OCI-LY3 (cell line): ENCODE measurements around the gene VAV3.

Experiments
- H2AFZ ChIP-seq: fragments of 200-600, 300-600 bp; shearing (Covaris generic); 2 replicates; pipeline ENCODE4 v1.6.0; 2014; ENCODE audit warnings: antibody characterized with exemption, low read depth, low read length
- H3K27ac ChIP-seq: fragments of 200-600, 300-600 bp; sonication (generic); 2 replicates; pipeline ENCODE4 v1.5.1; 2014; ENCODE audit warnings: mild to moderate bottlenecking, low read length, moderate library complexity, mixed read lengths
- H3K27me3 ChIP-seq: fragments of 200-600, 300-600 bp; sonication (generic); 2 replicates; pipeline ENCODE4 v1.6.1; 2014; ENCODE audit warnings: low read depth, low read length, mixed read lengths
- H3K36me3 ChIP-seq: fragments of 200-600, 300-600 bp; sonication (generic); replicated peaks from 2 replicates; pipeline ENCODE3; 2014; ENCODE audit warnings: low read depth, low read length, mixed read lengths
- H3K4me1 ChIP-seq: fragments of 300-600, 200-600 bp; sonication (generic); 2 replicates; pipeline ENCODE4 v1.6.1; 2014; ENCODE audit warnings: low read length, mixed read lengths
- H3K4me2 ChIP-seq: fragments of 200-600, 300-600 bp; sonication (generic); 2 replicates; pipeline ENCODE4 v1.6.1; 2014; ENCODE audit warnings: low read length, mixed read lengths
- H3K4me3 ChIP-seq: fragments of 300-600, 200-600 bp; sonication (generic); 2 replicates; pipeline ENCODE4 v1.5.1; 2014; ENCODE audit warnings: antibody characterized with exemption, mild to moderate bottlenecking, low read length, moderate library complexity
- H3K79me2 ChIP-seq: fragments of 300-600, 200-600 bp; shearing (Covaris generic); 2 replicates; pipeline ENCODE4 v1.6.1; 2014; ENCODE audit warnings: mild to moderate bottlenecking, low read length, mixed read lengths
- H3K9ac ChIP-seq: fragments of 300-600, 200-600 bp; shearing (Covaris generic); 2 replicates; pipeline ENCODE4 v1.6.0; 2014; ENCODE audit warnings: mild to moderate bottlenecking, low read length, moderate library complexity
- H3K9me3 ChIP-seq: fragments of 200-600, 300-600 bp; shearing (Covaris generic); 2 replicates; pipeline ENCODE4 v1.6.1; 2014; ENCODE audit warnings: low read length, mixed read lengths; ENCODE audit not compliant: insufficient read depth
- H4K20me1 ChIP-seq: fragments of 200-600, 300-600 bp; sonication (generic); 2 replicates; pipeline ENCODE4 v1.6.1; 2016; ENCODE audit warnings: low read length, mixed read lengths; ENCODE audit not compliant: insufficient read depth
- CTCF ChIP-seq: fragments of 200-600, 300-600 bp; sonication (generic); IDR thresholded peaks from 2 replicates; pipeline ENCODE4 v1.5.1; 2014; ENCODE audit warnings: antibody characterized with exemption, low read length, low read depth
- EZH2phosphoT487 ChIP-seq: fragments of 200-600 bp; shearing (Covaris generic); IDR thresholded peaks from 2 replicates; pipeline ENCODE4 v1.6.1; 2018; ENCODE audit warnings: antibody characterized with exemption, mixed run types, low read depth

The VAV3 gene

GRCh38 chr1:107762751-107763390 is 202.1 kb downstream of the VAV3 start:
- Histone ChIP-seq H3K9ac (no peak overlapping the region), H3K4me3 (no peak overlapping the region), H3K4me2 (no peak overlapping the region), H3K79me2 (no peaks in the 10 kb centered on the region), H2AFZ (no peak overlapping the region), H4K20me1 (no peaks in the 10 kb centered on the region), H3K27ac (no peak overlapping the region), H3K36me3 (no peaks in the 10 kb centered on the region), H3K27me3 (no peaks in the 10 kb centered on the region), H3K9me3 (no peaks in the 10 kb centered on the region), H3K4me1 (no peaks in the 10 kb centered on the region)
- TF ChIP-seq CTCF: no peak
- no peak for TF ChIP-seq EZH2phosphoT487

GRCh38 chr1:107760065-107760464 is 204.9 kb downstream of the VAV3 start:
- Histone ChIP-seq H3K4me1 (no peaks in the 10 kb centered on the region), H3K9me3 (no peaks in the 10 kb centered on the region), H4K20me1 (no peaks in the 10 kb centered on the region), H3K9ac (no peak overlapping the region), H2AFZ (no peak overlapping the region), H3K4me2 (no peak overlapping the region), H3K27ac (no peak overlapping the region), H3K4me3 (no peak overlapping the region), H3K79me2 (no peaks in the 10 kb centered on the region), H3K36me3 (no peaks in the 10 kb centered on the region), H3K27me3 (no peaks in the 10 kb centered on the region)
- TF ChIP-seq EZH2phosphoT487 (no peak), CTCF (no peak)

- Histone ChIP-seq H3K4me1 (peaks cover 10% of the 10 kb centered on the region), H2AFZ (no peak overlapping the region), H3K9me3 (no peaks in the 10 kb centered on the region), H3K36me3 (no peaks in the 10 kb centered on the region), H3K4me2 (no peak overlapping the region), H3K9ac (no peak overlapping the region), H3K79me2 (no peaks in the 10 kb centered on the region), H3K27me3 (no peaks in the 10 kb centered on the region), H4K20me1 (no peaks in the 10 kb centered on the region), H3K4me3 (no peak overlapping the region), H3K27ac (no peak overlapping the region)
- TF ChIP-seq EZH2phosphoT487: no peak
- peak; percentile 77 for TF ChIP-seq CTCF
These were observed 214.5 kb downstream of the VAV3 start for GRCh38 chr1:107750364-107750959.

- TF ChIP-seq CTCF (peak; percentile 37), EZH2phosphoT487 (no peak)
- Histone ChIP-seq H3K4me2 (no peak overlapping the region), H3K4me3 (no peak overlapping the region), H3K9ac (no peak overlapping the region), H2AFZ (no peak overlapping the region), H3K79me2 (no peaks in the 10 kb centered on the region), H3K27ac (no peak overlapping the region), H3K27me3 (no peaks in the 10 kb centered on the region), H3K36me3 (no peaks in the 10 kb centered on the region), H4K20me1 (no peaks in the 10 kb centered on the region), H3K4me1 (peaks cover 10% of the 10 kb centered on the region), H3K9me3 (no peaks in the 10 kb centered on the region)
These were observed 216.4 kb downstream of the VAV3 start for GRCh38 chr1:107748531-107748930.
